Liver (tissue), 3 donors: ENCODE data around the gene TPGS2.

Experiments
- EGR1 ChIP-seq, 2 donors: IDR thresholded peaks; 2 replicates each; pipeline ENCODE4 v1.6.1; 2016 to 2018; ENCODE audit warnings: antibody characterized with exemption in 2 of 2, low read depth in 2 of 2
- FOXA1 ChIP-seq: IDR thresholded peaks from 2 replicates; pipeline ENCODE4 v1.6.1; 2016; ENCODE audit warnings: antibody characterized with exemption
- HNF4A ChIP-seq, 2 donors: conservative IDR thresholded peaks; 2 replicates each; pipeline ENCODE4 v1.6.1; 2016; ENCODE audit warnings: antibody characterized with exemption in 2 of 2, mild to moderate bottlenecking in 2 of 2
- JUND ChIP-seq, 2 donors: IDR thresholded peaks; 2 replicates each; pipeline ENCODE4 v1.6.1; 2016; ENCODE audit warnings: antibody characterized with exemption in 2 of 2
- MAX ChIP-seq: IDR thresholded peaks from 2 replicates; pipeline ENCODE4 v1.6.1; 2016; ENCODE audit warnings: antibody characterized with exemption
- RAD21 ChIP-seq, 2 donors: IDR thresholded peaks; 2 replicates each; pipeline ENCODE4 v1.6.1; 2016; ENCODE audit warnings: antibody characterized with exemption in 2 of 2, mild to moderate bottlenecking in 2 of 2
- RXRA ChIP-seq, 2 donors: IDR thresholded peaks; 2 replicates each; pipeline ENCODE4 v1.6.1; 2017 to 2018; ENCODE audit warnings: antibody characterized with exemption in 2 of 2, mild to moderate bottlenecking in 1 of 2
- SP1 ChIP-seq: IDR thresholded peaks from 2 replicates; pipeline ENCODE4 v1.6.1; 2018; ENCODE audit warnings: antibody characterized with exemption, mild to moderate bottlenecking
- TAF1 ChIP-seq: conservative IDR thresholded peaks from 2 replicates; pipeline ENCODE4 v1.6.1; 2016; ENCODE audit warnings: antibody characterized with exemption, mild to moderate bottlenecking
- YY1 ChIP-seq: IDR thresholded peaks from 2 replicates; pipeline ENCODE4 v1.6.1; 2016; ENCODE audit warnings: antibody characterized with exemption, mild to moderate bottlenecking
- ZBTB33 ChIP-seq: IDR thresholded peaks from 2 replicates; pipeline ENCODE4 v1.6.1; 2016; ENCODE audit warnings: antibody characterized with exemption
- TF ChIP-seq, protein P1 (sequence below): fragments of 150-350 bp; IDR thresholded peaks from 2 replicates; pipeline ENCODE4 v1.5.1; 2017; ENCODE audit warnings: improper control_type of control experiment, low read depth, low read length; ENCODE audit not compliant: missing input control
- TF ChIP-seq, protein P2 (sequence below): IDR thresholded peaks from 2 replicates; pipeline ENCODE4 v1.6.1; 2016; ENCODE audit warnings: antibody characterized with exemption
- TF ChIP-seq, protein P3 (sequence below): IDR thresholded peaks from 2 replicates; pipeline ENCODE4 v1.6.1; 2016; ENCODE audit warnings: antibody characterized with exemption, mild to moderate bottlenecking
- donor health status: healthy.
- donor health status: healthy.

- no peak for TF ChIP-seq JUND (IDR thresholded peaks at IDR 0.05)
- TF ChIP-seq, protein P1, sequence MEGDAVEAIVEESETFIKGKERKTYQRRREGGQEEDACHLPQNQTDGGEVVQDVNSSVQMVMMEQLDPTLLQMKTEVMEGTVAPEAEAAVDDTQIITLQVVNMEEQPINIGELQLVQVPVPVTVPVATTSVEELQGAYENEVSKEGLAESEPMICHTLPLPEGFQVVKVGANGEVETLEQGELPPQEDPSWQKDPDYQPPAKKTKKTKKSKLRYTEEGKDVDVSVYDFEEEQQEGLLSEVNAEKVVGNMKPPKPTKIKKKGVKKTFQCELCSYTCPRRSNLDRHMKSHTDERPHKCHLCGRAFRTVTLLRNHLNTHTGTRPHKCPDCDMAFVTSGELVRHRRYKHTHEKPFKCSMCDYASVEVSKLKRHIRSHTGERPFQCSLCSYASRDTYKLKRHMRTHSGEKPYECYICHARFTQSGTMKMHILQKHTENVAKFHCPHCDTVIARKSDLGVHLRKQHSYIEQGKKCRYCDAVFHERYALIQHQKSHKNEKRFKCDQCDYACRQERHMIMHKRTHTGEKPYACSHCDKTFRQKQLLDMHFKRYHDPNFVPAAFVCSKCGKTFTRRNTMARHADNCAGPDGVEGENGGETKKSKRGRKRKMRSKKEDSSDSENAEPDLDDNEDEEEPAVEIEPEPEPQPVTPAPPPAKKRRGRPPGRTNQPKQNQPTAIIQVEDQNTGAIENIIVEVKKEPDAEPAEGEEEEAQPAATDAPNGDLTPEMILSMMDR = no peak
- no peak for TF ChIP-seq TAF1
- TF ChIP-seq FOXA1 = no peak
- no peak for TF ChIP-seq MAX
- no peak for TF ChIP-seq YY1
- TF ChIP-seq SP1 = no peak
- TF ChIP-seq, protein P2, sequence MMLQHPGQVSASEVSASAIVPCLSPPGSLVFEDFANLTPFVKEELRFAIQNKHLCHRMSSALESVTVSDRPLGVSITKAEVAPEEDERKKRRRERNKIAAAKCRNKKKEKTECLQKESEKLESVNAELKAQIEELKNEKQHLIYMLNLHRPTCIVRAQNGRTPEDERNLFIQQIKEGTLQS = no peak
- TF ChIP-seq, protein P3, sequence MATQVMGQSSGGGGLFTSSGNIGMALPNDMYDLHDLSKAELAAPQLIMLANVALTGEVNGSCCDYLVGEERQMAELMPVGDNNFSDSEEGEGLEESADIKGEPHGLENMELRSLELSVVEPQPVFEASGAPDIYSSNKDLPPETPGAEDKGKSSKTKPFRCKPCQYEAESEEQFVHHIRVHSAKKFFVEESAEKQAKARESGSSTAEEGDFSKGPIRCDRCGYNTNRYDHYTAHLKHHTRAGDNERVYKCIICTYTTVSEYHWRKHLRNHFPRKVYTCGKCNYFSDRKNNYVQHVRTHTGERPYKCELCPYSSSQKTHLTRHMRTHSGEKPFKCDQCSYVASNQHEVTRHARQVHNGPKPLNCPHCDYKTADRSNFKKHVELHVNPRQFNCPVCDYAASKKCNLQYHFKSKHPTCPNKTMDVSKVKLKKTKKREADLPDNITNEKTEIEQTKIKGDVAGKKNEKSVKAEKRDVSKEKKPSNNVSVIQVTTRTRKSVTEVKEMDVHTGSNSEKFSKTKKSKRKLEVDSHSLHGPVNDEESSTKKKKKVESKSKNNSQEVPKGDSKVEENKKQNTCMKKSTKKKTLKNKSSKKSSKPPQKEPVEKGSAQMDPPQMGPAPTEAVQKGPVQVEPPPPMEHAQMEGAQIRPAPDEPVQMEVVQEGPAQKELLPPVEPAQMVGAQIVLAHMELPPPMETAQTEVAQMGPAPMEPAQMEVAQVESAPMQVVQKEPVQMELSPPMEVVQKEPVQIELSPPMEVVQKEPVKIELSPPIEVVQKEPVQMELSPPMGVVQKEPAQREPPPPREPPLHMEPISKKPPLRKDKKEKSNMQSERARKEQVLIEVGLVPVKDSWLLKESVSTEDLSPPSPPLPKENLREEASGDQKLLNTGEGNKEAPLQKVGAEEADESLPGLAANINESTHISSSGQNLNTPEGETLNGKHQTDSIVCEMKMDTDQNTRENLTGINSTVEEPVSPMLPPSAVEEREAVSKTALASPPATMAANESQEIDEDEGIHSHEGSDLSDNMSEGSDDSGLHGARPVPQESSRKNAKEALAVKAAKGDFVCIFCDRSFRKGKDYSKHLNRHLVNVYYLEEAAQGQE = no peak
- no peak for TF ChIP-seq RAD21 (IDR thresholded peaks at IDR 0.05)
- TF ChIP-seq ZBTB33 = no peak
- TF ChIP-seq RXRA (IDR thresholded peaks at IDR 0.05) = no peak
- no peak for TF ChIP-seq EGR1 (IDR thresholded peaks at IDR 0.05; ENCODE audit: low read depth in 2 of 2)
- TF ChIP-seq HNF4A (conservative IDR thresholded peaks at IDR 0.05) = no peak
Measured at GRCh38 chr18:36760598-36760997, 68.2 kb downstream of the TPGS2 start.
